HG02840 (cell line): ENCODE results near the gene CENPP.

Experiments
- ATAC-seq: cut with Tn5 transposase; IDR thresholded peaks from one replicate; pipeline ENCODE4 v1.9.1; 2021; ENCODE audit warnings: mild to moderate bottlenecking, moderate library complexity, moderate number of reproducible peaks; ENCODE audit not compliant: unreplicated experiment, low FRiP score

Gene CENPP

GRCh38 chr9:92631452-92632343 is 305.9 kb downstream of the CENPP start:
- no peak for ATAC-seq

GRCh38 chr9:92632641-92633040 is 306.9 kb downstream of the CENPP start:
- no peak for ATAC-seq

GRCh38 chr9:92633614-92634278 is 308.0 kb downstream of the CENPP start:
- no peak for ATAC-seq

GRCh38 chr9:92634712-92635605 is 309.2 kb downstream of the CENPP start:
- no peak for ATAC-seq

- no peak for ATAC-seq
Measured at GRCh38 chr9:92635760-92636159, 310.0 kb downstream of the CENPP start.

- ATAC-seq, result no peak
Measured at GRCh38 chr9:92636627-92637026, 310.9 kb downstream of the CENPP start.

- ATAC-seq, result no peak
Measured at GRCh38 chr9:92637326-92637725, 311.6 kb downstream of the CENPP start.

- no peak for ATAC-seq
Measured at GRCh38 chr9:92637886-92638620, 312.3 kb downstream of the CENPP start.

- no peak for ATAC-seq
Measured at GRCh38 chr9:92638621-92639101, 312.9 kb downstream of the CENPP start.

- ATAC-seq, result no peak
Measured at GRCh38 chr9:92639124-92639523, 313.4 kb downstream of the CENPP start.

GRCh38 chr9:92639791-92640271 is 314.1 kb downstream of the CENPP start:
- no peak for ATAC-seq

GRCh38 chr9:92640398-92641091 is 314.8 kb downstream of the CENPP start:
- ATAC-seq, result no peak

GRCh38 chr9:92641092-92641809 is 315.5 kb downstream of the CENPP start:
- no peak for ATAC-seq

GRCh38 chr9:92642041-92642451 is 316.3 kb downstream of the CENPP start:
- ATAC-seq, result no peak

- no peak for ATAC-seq
Measured at GRCh38 chr9:92642564-92642963, 316.8 kb downstream of the CENPP start.

GRCh38 chr9:92644278-92644677 is 318.5 kb downstream of the CENPP start:
- no peak for ATAC-seq

- ATAC-seq, result no peak
Measured at GRCh38 chr9:92645041-92645440, 319.3 kb downstream of the CENPP start.

GRCh38 chr9:92647671-92648473 is 322.1 kb downstream of the CENPP start:
- no peak for ATAC-seq
